ENCODE data around the gene GATD1.

Gene GATD1

DNA sequence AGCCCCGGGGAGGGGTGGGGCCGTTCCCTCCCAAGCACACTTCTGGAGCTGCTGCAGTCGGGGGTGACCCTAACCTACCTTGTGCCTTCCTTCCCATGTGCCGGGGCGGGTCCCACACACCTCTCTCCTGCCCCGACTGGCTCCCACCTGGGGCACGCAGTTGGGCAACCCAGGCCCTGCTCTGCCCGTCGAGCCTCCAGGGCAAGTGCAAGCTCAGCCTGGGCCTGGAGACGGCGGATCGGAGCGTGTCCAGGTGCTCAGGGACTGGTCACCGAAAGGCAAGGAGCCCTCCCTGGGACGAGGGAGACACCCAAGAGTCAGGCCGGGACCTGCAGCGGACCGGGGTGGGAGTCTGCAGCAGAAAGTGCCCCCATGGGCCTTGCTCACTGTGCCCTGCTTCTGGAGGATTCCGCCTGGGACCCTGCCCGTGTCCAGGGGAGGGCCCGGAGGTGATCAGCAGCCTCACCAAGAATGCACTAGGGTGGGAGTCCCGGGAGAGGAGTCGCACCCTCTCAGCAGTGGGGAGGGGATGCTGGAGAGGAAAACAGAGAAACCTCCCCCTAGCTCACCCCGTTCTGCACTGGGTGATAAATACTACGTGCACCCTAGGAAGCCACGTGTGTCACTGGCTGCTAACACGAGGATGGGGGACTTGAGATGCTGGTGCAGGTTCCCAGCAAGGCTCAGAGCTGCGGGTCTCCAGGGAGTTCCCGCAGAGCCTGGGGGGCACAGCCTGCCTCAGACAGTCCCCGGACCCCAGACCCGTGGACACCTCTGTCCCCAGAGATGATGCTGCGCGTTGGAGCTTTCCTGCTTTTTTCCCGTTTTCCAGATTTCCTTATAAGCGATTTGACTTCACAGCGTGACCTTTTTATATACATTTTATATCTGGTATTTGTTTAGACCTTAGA lies 5.2 kb upstream of the GATD1 start:
- in situ Hi-C loops (cut with MboI; ENCODE audit: low sequenced_read_pairs), result no loop called here

DNA sequence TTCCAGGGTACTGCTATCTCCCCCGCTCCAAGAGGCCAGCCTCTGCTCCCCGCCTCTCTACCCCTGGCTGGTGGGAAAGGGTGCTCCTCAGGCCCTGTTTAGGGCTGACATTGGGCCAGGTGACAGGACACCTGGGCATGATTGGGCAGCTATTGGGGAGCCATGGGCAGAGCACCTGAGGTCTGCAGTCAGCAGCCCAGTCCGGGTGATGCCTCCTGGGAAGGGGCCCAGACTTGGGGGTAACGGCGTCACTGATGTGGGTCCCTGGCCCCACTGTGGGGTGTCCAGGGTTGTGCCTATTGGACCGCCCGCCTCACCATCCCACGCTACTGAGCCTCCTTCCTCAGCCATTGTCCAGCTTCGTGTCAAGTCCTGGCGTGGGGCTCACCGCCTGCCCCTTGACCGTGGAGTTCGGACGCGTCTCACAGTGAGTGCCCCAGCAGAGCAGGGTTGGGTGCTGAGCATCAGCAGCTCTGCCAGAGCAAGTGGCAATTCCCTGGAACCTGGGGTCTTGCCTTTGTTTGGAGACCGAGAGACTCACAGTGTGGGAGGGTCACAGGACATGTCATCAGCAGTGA lies 2.8 kb upstream of the GATD1 start:
- in situ Hi-C loops (cut with MboI; ENCODE audit: low sequenced_read_pairs), result no loop called here

GRCh38 chr11:778976-779954 lies 2.0 kb upstream of the GATD1 start:
- in situ Hi-C loops (cut with MboI; ENCODE audit: low sequenced_read_pairs), result no loop called here

GRCh38 chr11:776561-777287 lies 563 bp downstream of the GATD1 start:
- in situ Hi-C loops (cut with MboI; ENCODE audit: low sequenced_read_pairs), result no loop called here

- in situ Hi-C loops (cut with MboI; ENCODE audit: low sequenced_read_pairs), result no loop called here
Measured at GRCh38 chr11:776263-776560, 1.1 kb downstream of the GATD1 start.

DNA sequence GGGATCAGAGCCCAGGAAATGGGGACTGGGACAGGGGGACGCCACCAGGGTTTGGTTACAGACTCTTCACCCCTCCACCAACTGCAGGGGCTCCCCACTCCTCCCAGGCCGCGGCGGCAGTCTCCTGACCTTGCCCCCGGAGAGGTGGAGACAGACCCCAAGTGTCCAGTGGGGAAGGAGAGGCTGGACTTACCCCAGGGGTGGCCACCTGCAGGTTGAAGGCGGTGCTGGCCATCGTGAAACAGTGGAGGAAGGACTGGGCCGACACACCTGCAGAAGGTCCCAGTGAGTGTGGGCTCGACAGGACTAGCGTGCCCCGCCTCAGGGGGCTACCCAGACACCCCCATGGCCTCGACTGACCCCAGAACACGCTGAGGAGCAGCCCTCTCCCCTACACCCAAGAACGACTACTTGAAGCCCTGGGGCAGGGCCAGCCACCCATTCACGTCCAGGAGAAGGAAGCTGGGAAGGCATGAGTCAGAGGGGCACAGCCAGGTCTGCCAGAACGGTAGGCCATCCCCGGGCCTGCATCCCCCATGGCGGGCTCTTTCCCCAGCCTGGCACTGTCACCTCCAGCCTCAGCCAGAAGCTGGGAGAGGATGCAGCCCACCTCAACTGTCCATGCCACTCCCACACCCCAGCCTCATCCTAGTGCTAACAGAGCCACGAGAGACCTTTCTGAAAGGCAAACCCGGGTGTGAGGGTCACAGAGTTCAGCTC lies 2.3 kb downstream of the GATD1 start:
- in situ Hi-C loops (cut with MboI; ENCODE audit: low sequenced_read_pairs), result no loop called here

DNA sequence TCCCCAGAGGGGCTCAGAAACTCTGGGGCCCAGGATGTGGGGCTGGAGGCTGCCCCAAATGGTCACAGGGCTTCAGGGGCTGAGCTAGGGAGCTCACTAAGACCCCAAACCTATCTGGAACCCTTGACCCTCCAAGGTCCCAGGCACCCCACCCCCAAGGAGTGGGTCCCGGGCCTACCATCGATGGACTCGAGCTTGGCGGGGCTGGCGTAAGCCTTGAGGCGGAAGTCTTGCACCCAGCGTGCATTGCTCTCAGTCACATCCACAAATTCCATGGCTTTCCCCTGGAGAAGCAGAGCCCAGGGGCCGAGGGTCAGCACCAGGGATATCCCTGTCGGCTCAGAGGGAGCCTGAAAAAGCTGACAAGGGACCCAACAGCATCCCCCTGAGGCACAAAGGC lies 3.5 kb downstream of the GATD1 start:
- in situ Hi-C loops (cut with MboI; ENCODE audit: low sequenced_read_pairs), result no loop called here

GRCh38 chr11:773425-773824 lies 3.9 kb downstream of the GATD1 start:
- in situ Hi-C loops (cut with MboI; ENCODE audit: low sequenced_read_pairs), result no loop called here

DNA sequence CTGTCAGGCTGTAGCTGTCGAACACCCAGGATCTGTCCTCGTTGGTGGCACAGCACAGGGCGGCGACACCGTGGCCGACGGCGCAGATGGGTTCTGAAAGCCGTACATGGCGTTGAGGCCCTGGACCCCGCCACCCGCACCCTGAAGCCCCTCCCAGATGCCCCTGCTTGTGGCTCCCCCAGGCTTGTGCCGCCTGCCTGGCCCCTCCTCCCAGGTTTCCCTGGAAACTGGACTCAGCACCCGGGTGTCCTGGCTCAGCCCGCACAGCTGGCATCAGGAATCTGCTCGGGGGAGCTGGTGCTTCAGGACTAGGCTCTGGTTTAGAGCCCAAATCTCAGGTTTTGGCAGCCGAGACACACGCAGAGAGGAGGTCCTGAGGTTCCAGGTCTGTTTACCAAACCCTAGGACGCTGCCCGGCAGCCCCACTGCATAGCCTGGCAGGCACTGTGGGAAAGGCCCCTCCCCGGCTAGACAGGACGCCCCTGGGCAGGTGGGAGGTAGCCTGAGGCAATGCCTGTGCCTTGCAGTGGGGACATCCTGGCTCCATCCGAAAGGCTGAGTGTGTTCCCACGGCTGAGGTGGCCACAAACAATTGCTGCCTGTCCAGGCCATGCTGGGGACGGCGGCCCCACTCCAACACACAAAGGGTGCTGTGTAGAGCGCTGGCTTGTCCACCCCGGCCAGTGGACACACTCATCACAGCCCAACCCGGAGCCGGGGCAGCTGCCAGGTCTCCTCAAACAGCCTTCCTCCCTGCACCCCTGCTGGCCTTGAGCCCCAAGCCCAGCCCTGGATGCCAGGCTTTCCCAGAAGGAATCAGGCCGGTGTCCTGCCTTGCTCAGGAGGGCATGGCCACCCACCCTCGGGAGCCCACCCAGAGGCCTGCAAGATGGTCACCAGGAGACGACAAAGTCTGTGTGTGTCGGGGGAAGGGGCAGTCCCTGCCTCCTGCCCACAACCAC lies 4.6 kb downstream of the GATD1 start:
- in situ Hi-C loops (cut with MboI; ENCODE audit: low sequenced_read_pairs), result no loop called here

GRCh38 chr11:771617-772204 lies 5.6 kb downstream of the GATD1 start:
- in situ Hi-C loops (cut with MboI; ENCODE audit: low sequenced_read_pairs), result no loop called here

DNA sequence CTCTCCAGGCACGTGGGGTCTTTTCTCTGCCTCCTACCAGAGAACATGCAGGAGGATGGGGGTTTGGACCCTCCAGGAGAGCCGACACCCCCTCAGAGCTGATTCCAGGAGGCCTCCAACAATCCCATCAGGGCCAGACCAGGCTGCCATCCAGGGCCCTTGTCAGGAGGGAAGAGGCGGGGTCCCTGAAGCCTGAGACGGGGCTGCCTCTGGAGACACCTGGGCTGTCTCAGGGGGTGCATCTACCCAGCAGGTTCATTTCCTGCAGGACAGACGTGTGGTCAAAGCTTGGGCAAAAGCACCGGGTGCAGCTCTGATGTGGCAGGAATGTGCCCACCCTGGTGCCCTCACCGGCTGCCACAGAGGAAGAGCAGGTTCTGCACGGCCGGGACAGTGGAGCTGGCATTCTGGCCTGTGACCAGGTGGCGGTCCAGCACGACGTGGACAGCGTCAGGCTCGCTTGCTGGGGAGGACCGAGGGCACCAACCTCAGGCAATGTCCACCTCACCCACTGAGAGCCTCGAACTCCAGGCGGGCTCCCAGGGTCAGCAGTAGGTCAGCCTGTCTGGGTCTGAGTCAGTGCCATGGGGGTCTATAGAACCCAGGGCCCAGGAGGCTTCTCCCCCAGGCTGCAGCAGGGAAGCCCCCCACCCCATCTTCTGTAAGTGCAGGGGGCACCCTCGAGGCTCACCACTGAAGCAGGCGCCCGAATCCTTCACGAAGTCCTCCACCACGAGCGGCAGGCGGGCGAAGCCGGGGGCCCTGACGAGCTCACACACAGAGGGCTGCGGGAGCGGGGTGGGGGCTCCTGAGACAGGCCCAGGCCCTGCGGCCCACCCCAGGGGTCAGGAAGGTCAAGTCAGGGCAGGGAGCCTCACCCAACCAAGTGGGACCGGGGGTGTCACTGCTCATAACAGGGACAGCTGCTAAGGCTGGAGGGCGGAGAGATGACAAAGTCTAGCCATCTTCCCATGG lies 6.4 kb downstream of the GATD1 start:
- in situ Hi-C loops (cut with MboI; ENCODE audit: low sequenced_read_pairs), result no loop called here

- in situ Hi-C loops (cut with MboI; ENCODE audit: low sequenced_read_pairs), result no loop called here
Measured at GRCh38 chr11:769887-770641, 7.2 kb downstream of the GATD1 start.

GRCh38 chr11:767238-767637 lies 10.0 kb downstream of the GATD1 start:
- in situ Hi-C loops (cut with MboI; ENCODE audit: low sequenced_read_pairs), result no loop called here

DNA sequence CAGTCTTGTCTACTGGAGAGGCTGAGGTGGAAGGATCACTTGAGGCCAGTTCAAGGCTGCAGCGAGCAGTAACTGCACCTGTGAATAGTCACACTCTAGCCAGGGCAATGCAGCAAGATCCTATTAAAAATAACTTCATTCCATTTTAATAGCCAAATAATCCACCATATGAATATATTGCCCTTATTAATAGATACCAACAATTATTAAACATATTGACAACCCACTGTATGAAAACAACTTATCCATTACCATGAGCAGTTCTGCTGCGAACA lies 10.4 kb downstream of the GATD1 start:
- in situ Hi-C loops (cut with MboI; ENCODE audit: low sequenced_read_pairs), result no loop called here

GRCh38 chr11:766106-766935 lies 11.0 kb downstream of the GATD1 start:
- in situ Hi-C loops (cut with MboI; ENCODE audit: low sequenced_read_pairs), result no loop called here

DNA sequence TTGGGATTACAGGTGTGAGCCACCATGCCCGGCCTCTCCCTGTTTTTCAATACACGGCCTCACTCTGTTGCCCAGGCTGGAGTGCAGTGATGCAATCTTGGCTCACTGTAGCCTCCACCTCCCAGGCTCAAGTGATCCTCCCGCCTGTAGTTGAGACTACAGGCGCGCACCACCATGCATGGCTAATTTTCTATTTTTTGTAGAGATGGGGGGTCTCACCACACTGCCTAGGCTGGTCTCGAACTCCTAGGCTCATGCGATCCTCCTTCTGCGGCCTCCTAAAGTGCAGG lies 11.5 kb downstream of the GATD1 start:
- in situ Hi-C loops (cut with MboI; ENCODE audit: low sequenced_read_pairs), result no loop called here

Data from HL-60/S4 treated with retinoic acid at 250 ng/mL for 4 days and 3 days (cell line).